Gastroesophageal sphincter (tissue), 4 donors: ENCODE data around the gene CLTC. TPM values are rescaled to one million over a fixed set of nuclear protein-coding genes. Genes with fewer than 3 reads are reported as not detected.

Experiments
- ATAC-seq: fragments of 150-250 bp; one replicate; pipeline ENCODE4 v1.9.1; 2016; ENCODE audit warnings: mild to moderate bottlenecking, moderate library complexity
- H3K27ac ChIP-seq, 4 donors: fragments of 200-600 bp; sonication (generic) in 3 of 4; 1 replicate in 3 of 4; 2 replicates in 1 of 4; pipeline ENCODE4 v1.5.1; 2016 to 2019
- H3K27me3 ChIP-seq: fragments of 200-600 bp; sonication (generic); one replicate; pipeline ENCODE4 v1.5.1; 2019
- H3K36me3 ChIP-seq, 2 donors: fragments of 200-600 bp; sonication (generic); one replicate each; pipeline ENCODE4 v1.5.1; 2019; ENCODE audit warnings: control low read depth in 1 of 2
- H3K4me1 ChIP-seq, 3 donors: fragments of 200-600 bp; sonication (generic); 1 replicate in 2 of 3; 2 replicates in 1 of 3; pipeline ENCODE4 v1.5.1; 2016 to 2019; ENCODE audit warnings: control low read depth in 2 of 3
- H3K4me3 ChIP-seq, 2 donors: fragments of 200-600 bp; sonication (generic); one replicate each; pipeline ENCODE4 v1.5.1; 2019; ENCODE audit warnings: mild to moderate bottlenecking in 1 of 2, moderate library complexity in 1 of 2
- H3K9me3 ChIP-seq, 3 donors: fragments of 200-600 bp; sonication (generic); one replicate each; pipeline ENCODE4 v1.5.1; 2017 to 2019; ENCODE audit warnings: control low read depth in 2 of 3
- EP300 ChIP-seq: sonication (generic); formaldehyde crosslinking; IDR thresholded peaks from one replicate; pipeline ENCODE4 v1.6.1; 2017; ENCODE audit warnings: antibody characterized with exemption, mild to moderate bottlenecking
- POLR2A ChIP-seq, 2 donors: fragments of 450-650 bp; IDR thresholded peaks; one replicate each; pipeline ENCODE4 v1.6.1; 2017; ENCODE audit warnings: antibody characterized with exemption in 2 of 2, mild to moderate bottlenecking in 2 of 2, moderate library complexity in 1 of 2
- POLR2AphosphoS5 ChIP-seq: sonication (generic); formaldehyde crosslinking; IDR thresholded peaks from one replicate; pipeline ENCODE4 v1.6.1; 2017; ENCODE audit warnings: antibody characterized with exemption
- WGBS, 2 donors: methylation state at CpG; one replicate each; pipeline ENCODE4 v1.1.5; 2018; ENCODE audit warnings: low coverage in 1 of 2; 5-methylcytosine and 5-hydroxymethylcytosine counted together
- total RNA-seq, 4 donors: library from RNA; depleted of rRNA; stranded (reverse); fragments of >200 nt; gene quantifications; one replicate each; pipeline ENCODE4 v1.1.0, GENCODE V29; 2016
- TF ChIP-seq, protein P1 (sequence below), 4 experiments: fragments of 200-600 bp in 2 of 4; fragments of 450-650 bp in 2 of 4; sonication (generic) in 1 of 4; IDR thresholded peaks; one replicate each; pipeline ENCODE4 v1.5.1; 2017 to 2019; ENCODE audit warnings: antibody characterized with exemption in 4 of 4, mild to moderate bottlenecking in 2 of 4, moderate library complexity in 2 of 4

Gene CLTC
- total RNA-seq, 4 donors from 2014 or later, result 290 to 342 (median 317) TPM

DNA sequence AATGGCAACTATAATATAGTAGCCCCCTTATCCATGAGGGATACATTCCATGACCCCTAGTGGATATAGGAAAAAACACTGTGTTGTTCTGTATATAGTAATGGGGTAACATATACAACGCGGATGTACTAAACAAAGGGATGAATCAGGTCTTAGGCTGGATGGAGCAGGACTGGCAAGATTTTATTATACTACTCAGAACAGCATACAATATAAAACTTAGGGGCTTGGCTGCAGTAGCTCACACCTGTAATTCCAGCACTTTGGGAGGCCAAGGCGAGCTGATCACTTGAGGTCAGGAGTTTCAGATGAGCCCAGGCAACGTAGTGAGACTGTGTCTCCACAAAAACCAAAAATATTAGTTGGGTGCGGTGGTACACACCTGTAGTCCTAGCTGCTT is 114.5 kb downstream of the CLTC start:
- TF ChIP-seq EP300 (no peak), POLR2A (IDR thresholded peaks at IDR 0.05) (no peak), POLR2AphosphoS5 (no peak)
- TF ChIP-seq, protein P1, sequence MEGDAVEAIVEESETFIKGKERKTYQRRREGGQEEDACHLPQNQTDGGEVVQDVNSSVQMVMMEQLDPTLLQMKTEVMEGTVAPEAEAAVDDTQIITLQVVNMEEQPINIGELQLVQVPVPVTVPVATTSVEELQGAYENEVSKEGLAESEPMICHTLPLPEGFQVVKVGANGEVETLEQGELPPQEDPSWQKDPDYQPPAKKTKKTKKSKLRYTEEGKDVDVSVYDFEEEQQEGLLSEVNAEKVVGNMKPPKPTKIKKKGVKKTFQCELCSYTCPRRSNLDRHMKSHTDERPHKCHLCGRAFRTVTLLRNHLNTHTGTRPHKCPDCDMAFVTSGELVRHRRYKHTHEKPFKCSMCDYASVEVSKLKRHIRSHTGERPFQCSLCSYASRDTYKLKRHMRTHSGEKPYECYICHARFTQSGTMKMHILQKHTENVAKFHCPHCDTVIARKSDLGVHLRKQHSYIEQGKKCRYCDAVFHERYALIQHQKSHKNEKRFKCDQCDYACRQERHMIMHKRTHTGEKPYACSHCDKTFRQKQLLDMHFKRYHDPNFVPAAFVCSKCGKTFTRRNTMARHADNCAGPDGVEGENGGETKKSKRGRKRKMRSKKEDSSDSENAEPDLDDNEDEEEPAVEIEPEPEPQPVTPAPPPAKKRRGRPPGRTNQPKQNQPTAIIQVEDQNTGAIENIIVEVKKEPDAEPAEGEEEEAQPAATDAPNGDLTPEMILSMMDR (IDR thresholded peaks at IDR 0.05), result no peak
- 100% methylated on average over 1 of the region's 5 CpGs; no CpG with 5 or more reads in 1 of the 2 donors for WGBS, 2 donors
- no peak overlapping the region for H3K4me3 ChIP-seq

GRCh38 chr17:59737324-59737723 is 117.6 kb downstream of the CLTC start:
- Histone ChIP-seq H3K27me3 (no peaks in the 10 kb centered on the region), H3K27ac (no peak overlapping the region), H3K4me1 (no peaks in the 10 kb centered on the region), H3K36me3 (peaks cover 0 to 73% of the 10 kb centered on the region in 2 donors), H3K4me3 (no peak overlapping the region), H3K9me3 (no peaks in the 10 kb centered on the region)
- WGBS, 2 donors, result 97% methylated on average over 3 of the region's 3 CpGs; no CpG with 5 or more reads in 1 of the 2 donors
- TF ChIP-seq EP300, result no peak
- TF ChIP-seq, protein P1 (IDR thresholded peaks at IDR 0.05), result no peak
- no peak for TF ChIP-seq POLR2AphosphoS5
- ATAC-seq, result no peak

More for the DNA sequence above, 114.5 kb downstream of the CLTC start:
- H3K27ac ChIP-seq, result no peak overlapping the region
- H3K9me3 ChIP-seq, result no peaks in the 10 kb centered on the region
- H3K4me1 ChIP-seq, result peaks cover 0 to 12% (median 0%) of the 10 kb centered on the region in 3 donors
- no peak for ATAC-seq
- H3K36me3 ChIP-seq, result peaks cover 0 to 55% of the 10 kb centered on the region in 2 donors
- no peaks in the 10 kb centered on the region for H3K27me3 ChIP-seq

- H3K27me3 ChIP-seq, result no peaks in the 10 kb centered on the region
- 100% methylated on average over 3 of the region's 4 CpGs; no CpG with 5 or more reads in 1 of the 2 donors for WGBS, 2 donors
- H3K4me1 ChIP-seq, result no peaks in the 10 kb centered on the region
- peaks cover 0 to 32% of the 10 kb centered on the region in 2 donors for H3K36me3 ChIP-seq
- TF ChIP-seq POLR2AphosphoS5, result no peak
- H3K9me3 ChIP-seq, result no peaks in the 10 kb centered on the region
- no peak overlapping the region for H3K4me3 ChIP-seq
- H3K27ac ChIP-seq, result no peak overlapping the region
- ATAC-seq, result no peak
These were observed 124.1 kb downstream of the CLTC start for GRCh38 chr17:59743842-59744241.

GRCh38 chr17:59745040-59745439 is 125.3 kb downstream of the CLTC start:
- no peak for ATAC-seq
- 100% methylated on average over 2 of the region's 2 CpGs for WGBS, 2 donors

More at GRCh38 chr17:59745040-59745439, 125.3 kb downstream of the CLTC start:
- Histone ChIP-seq H3K4me3 (no peak overlapping the region), H3K4me1 (no peaks in the 10 kb centered on the region), H3K27me3 (no peaks in the 10 kb centered on the region), H3K27ac (no peak overlapping the region), H3K9me3 (no peaks in the 10 kb centered on the region), H3K36me3 (peaks cover 0 to 28% of the 10 kb centered on the region in 2 donors)
- TF ChIP-seq EP300, result no peak
- TF ChIP-seq POLR2AphosphoS5, result no peak
- TF ChIP-seq, protein P1 (IDR thresholded peaks at IDR 0.05), result no peak
- no peak for TF ChIP-seq POLR2A (IDR thresholded peaks at IDR 0.05)

Other genes with a start within 250 kb of the CLTC start
- gene DHX40, start 54.3 kb upstream of the CLTC start, total RNA-seq, result 10 to 100 TPM; 33.0 to 68.9 (median 47.7) TPM
- 10 to 100 TPM; 16.6 to 26.0 (median 24.3) TPM for gene PTRH2, start 87.5 kb downstream of the CLTC start, total RNA-seq
- gene VMP1, start 87.8 kb downstream of the CLTC start, total RNA-seq, result 100 to 1,000 TPM in 1 of 4 donors, 10 to 100 TPM in 3; 50.8 to 175 (median 85.0) TPM